SK-N-SH treated with all-trans-retinoic acid at 6 μM for 48 hours (cell line): ENCODE data around the gene ROMO1.

Source experiments
- ARNTL ChIP-seq: fragments of 450-650 bp; formaldehyde crosslinking; IDR thresholded peaks from 2 replicates; pipeline ENCODE4 v1.5.0; 2020; ENCODE audit warnings: low read depth, mild to moderate bottlenecking, moderate library complexity, borderline replicate concordance
- CREB5 ChIP-seq: fragments of 250-450 bp; sonication (Bioruptor Pico); IDR thresholded peaks from 2 replicates; pipeline ENCODE4 v1.5.1; 2020; ENCODE audit warnings: low read depth, mild to moderate bottlenecking, moderate library complexity
- CSDC2 ChIP-seq: fragments of 250-450 bp; sonication (Bioruptor Pico); IDR thresholded peaks from 2 replicates; pipeline ENCODE4 v1.5.0; 2020; ENCODE audit warnings: mild to moderate bottlenecking, moderate library complexity
- ESRRG ChIP-seq: fragments of 250-450 bp; sonication (Bioruptor Pico); IDR thresholded peaks from 2 replicates; pipeline ENCODE4 v1.6.1; 2021; ENCODE audit warnings: mild to moderate bottlenecking
- GLIS3 ChIP-seq: fragments of 250-450 bp; sonication (Bioruptor Pico); IDR thresholded peaks from 2 replicates; pipeline ENCODE4 v1.5.0; 2020; ENCODE audit warnings: mild to moderate bottlenecking, moderate library complexity
- PATZ1 ChIP-seq: fragments of 250-450 bp; sonication (Bioruptor Pico); IDR thresholded peaks from 2 replicates; pipeline ENCODE4 v1.8.0; 2020; ENCODE audit warnings: mild to moderate bottlenecking, moderate library complexity, borderline replicate concordance
- RARB ChIP-seq: fragments of 250-450 bp; sonication (Bioruptor Pico); IDR thresholded peaks from 2 replicates; pipeline ENCODE4 v1.8.0; 2021; ENCODE audit warnings: mild to moderate bottlenecking, moderate library complexity
- SNAI2 ChIP-seq: fragments of 250-450 bp; sonication (Bioruptor Pico); IDR thresholded peaks from 2 replicates; pipeline ENCODE4 v1.5.0; 2020; ENCODE audit warnings: mild to moderate bottlenecking, moderate library complexity
- TOX ChIP-seq: fragments of 250-450 bp; sonication (Bioruptor Pico); IDR thresholded peaks from 2 replicates; pipeline ENCODE4 v1.8.0; 2021; ENCODE audit warnings: mild to moderate bottlenecking, moderate library complexity, borderline replicate concordance
- TSHZ2 ChIP-seq: fragments of 250-450 bp; sonication (Bioruptor Pico); IDR thresholded peaks from 2 replicates; pipeline ENCODE4 v1.5.0; 2020; ENCODE audit warnings: mild to moderate bottlenecking, moderate library complexity
- ZFP3 ChIP-seq: fragments of 250-450 bp; sonication (Bioruptor Pico); IDR thresholded peaks from 2 replicates; pipeline ENCODE4 v1.5.0; 2020; ENCODE audit warnings: mild to moderate bottlenecking, moderate library complexity
- ZNF8 ChIP-seq: fragments of 450-650 bp; formaldehyde crosslinking; IDR thresholded peaks from 2 replicates; pipeline ENCODE4 v1.5.0; 2020; ENCODE audit warnings: mild to moderate bottlenecking, moderate library complexity
- TF ChIP-seq, protein P1 (sequence below): fragments of 250-450 bp; sonication (Bioruptor Pico); IDR thresholded peaks from 2 replicates; pipeline ENCODE4 v1.8.0; 2021; ENCODE audit warnings: low read depth, mild to moderate bottlenecking, moderate library complexity, borderline replicate concordance

- TF ChIP-seq CREB5 (CRISPR knock-in tag) (no peak), ARNTL (CRISPR knock-in tag) (no peak), ESRRG (CRISPR knock-in tag) (no peak), TSHZ2 (no peak), PATZ1 (CRISPR knock-in tag) (no peak), ZNF8 (CRISPR knock-in tag) (no peak), TOX (no peak), GLIS3 (CRISPR knock-in tag) (no peak), RARB (CRISPR knock-in tag) (no peak), ZFP3 (CRISPR knock-in tag) (no peak), SNAI2 (no peak), CSDC2 (CRISPR knock-in tag) (no peak)
- TF ChIP-seq, protein P1, sequence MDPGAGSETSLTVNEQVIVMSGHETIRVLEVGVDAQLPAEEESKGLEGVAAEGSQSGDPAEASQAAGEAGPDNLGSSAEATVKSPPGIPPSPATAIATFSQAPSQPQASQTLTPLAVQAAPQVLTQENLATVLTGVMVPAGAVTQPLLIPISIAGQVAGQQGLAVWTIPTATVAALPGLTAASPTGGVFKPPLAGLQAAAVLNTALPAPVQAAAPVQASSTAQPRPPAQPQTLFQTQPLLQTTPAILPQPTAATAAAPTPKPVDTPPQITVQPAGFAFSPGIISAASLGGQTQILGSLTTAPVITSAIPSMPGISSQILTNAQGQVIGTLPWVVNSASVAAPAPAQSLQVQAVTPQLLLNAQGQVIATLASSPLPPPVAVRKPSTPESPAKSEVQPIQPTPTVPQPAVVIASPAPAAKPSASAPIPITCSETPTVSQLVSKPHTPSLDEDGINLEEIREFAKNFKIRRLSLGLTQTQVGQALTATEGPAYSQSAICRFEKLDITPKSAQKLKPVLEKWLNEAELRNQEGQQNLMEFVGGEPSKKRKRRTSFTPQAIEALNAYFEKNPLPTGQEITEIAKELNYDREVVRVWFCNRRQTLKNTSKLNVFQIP (CRISPR knock-in tag) = no peak
Observed at GRCh38 chr20:35704514-35705261, 5.5 kb downstream of the ROMO1 start.
